Measurements from ENCODE around the gene RECK.

Gene RECK

DNA sequence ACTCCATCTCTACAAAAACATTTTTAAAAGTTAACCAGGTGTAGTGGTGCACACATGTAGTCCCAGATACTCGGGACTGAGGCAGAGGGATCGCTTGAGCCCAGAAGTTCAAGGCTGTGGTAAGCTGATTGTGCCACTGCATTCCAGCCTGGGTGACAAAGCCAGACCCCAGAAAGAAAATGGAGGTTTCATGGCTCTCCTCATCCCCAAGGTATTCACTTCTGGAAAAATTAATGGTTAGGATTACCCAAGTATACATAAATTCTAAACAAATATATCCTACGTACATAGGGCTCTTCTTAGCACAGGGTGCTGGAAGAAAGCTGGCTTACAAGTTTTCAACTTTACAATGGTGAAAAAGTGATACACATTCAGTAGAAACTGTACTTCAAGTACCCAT is 18.6 kb upstream of the RECK start:
- TF ChIP-seq ZFX (IDR thresholded peaks at IDR 0.05): no peak
- TF ChIP-seq, protein P1, sequence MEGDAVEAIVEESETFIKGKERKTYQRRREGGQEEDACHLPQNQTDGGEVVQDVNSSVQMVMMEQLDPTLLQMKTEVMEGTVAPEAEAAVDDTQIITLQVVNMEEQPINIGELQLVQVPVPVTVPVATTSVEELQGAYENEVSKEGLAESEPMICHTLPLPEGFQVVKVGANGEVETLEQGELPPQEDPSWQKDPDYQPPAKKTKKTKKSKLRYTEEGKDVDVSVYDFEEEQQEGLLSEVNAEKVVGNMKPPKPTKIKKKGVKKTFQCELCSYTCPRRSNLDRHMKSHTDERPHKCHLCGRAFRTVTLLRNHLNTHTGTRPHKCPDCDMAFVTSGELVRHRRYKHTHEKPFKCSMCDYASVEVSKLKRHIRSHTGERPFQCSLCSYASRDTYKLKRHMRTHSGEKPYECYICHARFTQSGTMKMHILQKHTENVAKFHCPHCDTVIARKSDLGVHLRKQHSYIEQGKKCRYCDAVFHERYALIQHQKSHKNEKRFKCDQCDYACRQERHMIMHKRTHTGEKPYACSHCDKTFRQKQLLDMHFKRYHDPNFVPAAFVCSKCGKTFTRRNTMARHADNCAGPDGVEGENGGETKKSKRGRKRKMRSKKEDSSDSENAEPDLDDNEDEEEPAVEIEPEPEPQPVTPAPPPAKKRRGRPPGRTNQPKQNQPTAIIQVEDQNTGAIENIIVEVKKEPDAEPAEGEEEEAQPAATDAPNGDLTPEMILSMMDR (conservative IDR thresholded peaks at IDR 0.05): no peak
- no peak overlapping the region for H3K27ac ChIP-seq

DNA sequence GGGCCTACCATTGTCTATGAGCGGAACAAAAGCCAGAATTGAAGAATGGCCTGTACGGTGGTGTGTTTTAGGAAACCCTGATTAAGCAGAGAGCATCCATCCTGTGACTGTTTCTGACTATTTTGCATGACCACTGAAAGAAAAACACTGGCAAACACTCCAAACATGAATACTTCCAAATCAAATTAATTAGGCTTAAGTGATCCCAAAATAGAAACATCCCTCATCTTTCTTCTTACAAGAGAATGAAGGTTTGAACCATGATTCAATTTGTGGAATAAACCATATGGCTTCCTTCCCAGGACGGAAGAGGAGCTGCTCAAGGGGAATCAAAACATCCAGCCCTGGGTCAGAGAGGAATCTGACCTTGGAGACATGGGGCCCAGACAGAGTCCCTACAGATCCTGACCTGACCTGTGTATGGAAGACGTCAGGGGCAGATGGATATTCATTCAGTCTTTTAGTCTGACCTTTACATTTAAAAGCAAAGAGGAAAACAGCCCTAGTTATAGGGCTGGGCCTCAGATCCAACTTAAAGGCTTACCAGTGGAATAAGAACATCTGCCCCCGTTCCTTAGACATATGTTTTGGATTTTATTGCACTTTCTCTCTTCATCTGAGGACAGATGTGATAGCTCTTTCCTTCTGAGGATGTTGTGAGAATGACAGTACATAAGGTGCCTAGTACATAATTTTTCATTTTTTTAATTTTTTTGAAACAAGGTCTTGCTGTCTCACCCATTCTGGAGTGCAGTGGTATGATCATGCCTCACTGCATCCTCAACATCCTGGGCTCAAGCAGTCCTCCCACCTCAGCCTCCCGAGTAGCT is 17.6 kb upstream of the RECK start:
- TF ChIP-seq, protein P1 (conservative IDR thresholded peaks at IDR 0.05): no peak
- no peak for TF ChIP-seq ZFX (IDR thresholded peaks at IDR 0.05)
- no peak overlapping the region for H3K27ac ChIP-seq

DNA sequence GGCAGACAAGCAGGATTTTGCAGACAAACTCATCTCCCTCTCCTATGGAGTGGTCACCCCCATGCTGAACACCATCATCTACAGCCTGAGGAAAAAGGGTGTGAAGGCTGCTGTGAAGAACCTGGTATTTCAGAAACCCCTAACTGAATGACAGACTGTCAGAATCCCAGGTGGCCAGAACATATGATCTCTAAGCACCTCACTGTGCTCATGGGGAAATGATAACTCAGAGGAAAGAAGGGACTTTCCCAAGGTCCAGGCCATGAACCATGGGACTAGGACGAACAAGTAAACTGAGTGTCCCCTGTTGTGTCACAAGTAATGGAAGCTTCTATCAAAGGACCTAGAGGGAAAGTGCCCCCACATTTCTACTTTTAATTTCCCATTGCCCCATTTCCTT is 14.7 kb upstream of the RECK start:
- TF ChIP-seq, protein P1 (conservative IDR thresholded peaks at IDR 0.05): no peak
- TF ChIP-seq ZFX (IDR thresholded peaks at IDR 0.05): no peak
- H3K27ac ChIP-seq: no peak overlapping the region

DNA sequence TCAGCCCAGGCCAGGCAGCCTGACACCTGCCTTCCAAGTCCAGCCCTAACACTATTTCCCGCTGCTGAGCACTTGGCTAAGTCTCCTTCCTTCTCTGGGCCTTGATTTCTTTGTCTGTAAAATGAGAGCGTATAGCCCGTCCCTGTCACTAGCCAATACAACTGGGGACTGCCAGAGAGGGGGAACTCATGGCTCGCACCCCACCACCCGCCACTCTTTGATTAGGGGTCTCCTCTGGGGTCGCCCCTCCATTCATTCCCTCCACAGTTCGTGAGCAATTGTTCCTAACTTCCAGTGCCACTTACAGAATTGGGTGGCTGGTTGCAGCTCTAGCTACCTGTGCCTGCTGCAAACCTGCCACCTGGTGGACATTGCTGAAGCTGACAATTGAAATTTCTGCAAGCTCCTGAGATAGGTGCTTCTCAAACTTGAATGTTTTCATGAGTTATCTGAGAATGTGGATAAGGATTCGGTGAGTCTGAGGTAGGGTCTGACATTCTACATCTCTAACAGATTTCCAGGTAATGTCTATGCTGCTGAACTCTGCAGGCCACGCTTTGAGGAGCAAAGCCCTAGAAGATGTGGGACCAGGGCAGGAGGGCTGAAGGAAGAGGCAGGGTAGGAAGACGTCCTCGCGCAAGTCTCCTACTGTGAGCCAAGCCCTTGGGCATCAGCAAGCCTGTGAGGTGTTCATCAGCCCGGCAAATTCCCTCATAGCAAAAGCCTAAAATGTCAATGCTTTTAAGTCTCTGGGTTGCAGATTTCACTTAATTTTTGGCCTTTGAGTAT is 13.3 kb upstream of the RECK start:
- H3K27ac ChIP-seq: no peak overlapping the region
- TF ChIP-seq, protein P1 (conservative IDR thresholded peaks at IDR 0.05): peak; percentile 95
- no peak for TF ChIP-seq ZFX (IDR thresholded peaks at IDR 0.05)

DNA sequence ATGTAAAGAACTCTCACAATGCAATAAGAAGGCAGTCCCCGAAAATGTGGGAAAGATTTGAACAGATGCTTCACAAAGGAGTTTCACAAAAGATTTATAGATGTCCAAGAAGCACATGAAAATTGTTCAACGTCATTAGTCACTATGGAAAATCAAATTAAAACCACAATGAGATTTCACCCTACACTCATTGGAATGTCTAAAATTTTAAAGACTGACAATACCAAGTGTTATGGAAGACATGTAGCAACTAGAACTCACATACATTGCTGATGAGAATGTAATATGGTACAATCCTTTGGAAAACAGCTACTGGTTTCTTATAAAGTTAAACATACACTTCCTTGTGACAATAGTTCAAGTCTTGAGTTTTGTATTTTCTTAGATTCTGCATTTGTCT is 11.0 kb upstream of the RECK start:
- no peak overlapping the region for H3K27ac ChIP-seq
- TF ChIP-seq, protein P1 (conservative IDR thresholded peaks at IDR 0.05): no peak
- TF ChIP-seq ZFX (IDR thresholded peaks at IDR 0.05): no peak

DNA sequence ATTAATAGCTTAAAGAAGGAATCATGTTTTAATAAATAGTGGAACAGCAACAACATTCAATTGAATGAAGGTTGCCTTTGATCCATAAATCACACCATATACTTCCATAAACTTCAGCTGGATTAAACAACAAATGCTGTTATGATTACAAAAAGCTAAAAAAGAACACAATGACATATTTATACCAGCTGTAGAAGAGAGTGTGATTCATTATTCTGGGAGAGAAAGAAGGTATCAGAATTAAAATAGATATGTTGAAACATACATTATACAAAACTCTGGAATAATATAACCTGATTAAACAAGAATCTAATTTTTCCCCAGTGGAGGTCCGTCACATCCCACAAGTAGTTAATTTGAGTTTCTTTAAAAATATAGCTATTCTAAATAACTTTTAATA is 7.5 kb upstream of the RECK start:
- TF ChIP-seq ZFX (IDR thresholded peaks at IDR 0.05): no peak
- TF ChIP-seq, protein P1 (conservative IDR thresholded peaks at IDR 0.05): no peak
- H3K27ac ChIP-seq: no peak overlapping the region
